DMS 273 treated with DMSO at 0.1 percent for 48 hours (cell line): Measurements from ENCODE around the gene PLEKHG5.

Source experiments
- DNase-seq: peaks from one replicate; lab custom pipeline; 2025; lab: John Stamatoyannopoulos, UW

Gene PLEKHG5

DNA sequence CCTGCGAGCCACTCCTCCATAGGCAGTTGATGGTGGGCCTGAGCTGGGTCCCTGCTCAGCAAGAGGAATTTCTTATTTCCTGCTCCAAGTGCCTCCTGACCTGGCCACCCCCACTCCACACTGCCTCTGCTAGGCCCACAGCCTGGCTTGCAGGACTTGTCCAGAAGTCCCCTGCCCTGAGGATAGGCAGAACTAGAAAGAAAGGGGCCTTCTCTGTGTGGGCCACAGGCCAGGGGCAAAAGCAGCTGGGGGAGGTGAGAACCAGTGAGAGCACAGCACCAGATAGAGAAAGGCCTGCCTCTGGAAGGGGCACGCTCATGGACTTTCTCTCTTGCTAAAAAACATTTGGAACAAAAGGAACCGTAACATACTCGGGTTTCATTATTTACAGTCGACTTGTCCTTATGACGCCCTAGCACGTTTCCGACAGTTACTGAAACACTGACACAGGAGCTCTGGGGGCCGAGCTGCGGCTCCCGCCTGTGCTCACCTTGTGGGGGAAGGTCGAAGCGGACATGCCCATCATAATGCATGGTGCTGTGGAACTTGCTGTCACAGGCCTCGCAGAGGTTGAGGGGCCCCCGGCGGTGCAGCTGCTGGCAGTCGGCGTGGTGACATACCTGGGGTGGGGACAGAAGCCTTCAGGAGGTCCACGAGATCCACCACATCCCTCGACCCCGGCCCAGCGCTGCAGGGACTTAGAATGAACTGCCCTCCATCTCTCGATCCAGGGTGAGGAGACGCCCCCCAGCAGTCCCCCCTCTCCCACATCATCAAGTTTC lies 14.2 kb downstream of the PLEKHG5 start:
- DNase-seq: no peak

DNA sequence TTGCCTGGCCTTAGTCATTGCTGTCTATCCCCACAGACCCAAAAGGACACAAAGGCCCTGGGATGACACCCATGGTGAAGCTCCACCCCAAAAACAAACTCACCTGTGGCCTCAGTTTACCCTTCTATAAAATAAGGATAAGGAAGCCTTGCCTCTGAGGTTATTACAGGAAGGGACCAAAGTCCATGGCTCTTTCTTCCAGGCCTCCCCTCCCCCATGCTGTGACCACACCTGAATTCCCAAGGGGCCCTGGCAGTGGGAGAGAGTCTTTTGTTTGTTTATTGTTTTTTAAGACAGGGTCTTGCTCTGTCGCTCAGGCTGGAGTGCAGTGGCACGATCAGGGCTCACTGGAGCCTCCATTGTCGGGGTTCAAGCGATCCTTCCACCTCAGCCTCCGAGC lies 15.0 kb downstream of the PLEKHG5 start:
- DNase-seq: no peak

DNA sequence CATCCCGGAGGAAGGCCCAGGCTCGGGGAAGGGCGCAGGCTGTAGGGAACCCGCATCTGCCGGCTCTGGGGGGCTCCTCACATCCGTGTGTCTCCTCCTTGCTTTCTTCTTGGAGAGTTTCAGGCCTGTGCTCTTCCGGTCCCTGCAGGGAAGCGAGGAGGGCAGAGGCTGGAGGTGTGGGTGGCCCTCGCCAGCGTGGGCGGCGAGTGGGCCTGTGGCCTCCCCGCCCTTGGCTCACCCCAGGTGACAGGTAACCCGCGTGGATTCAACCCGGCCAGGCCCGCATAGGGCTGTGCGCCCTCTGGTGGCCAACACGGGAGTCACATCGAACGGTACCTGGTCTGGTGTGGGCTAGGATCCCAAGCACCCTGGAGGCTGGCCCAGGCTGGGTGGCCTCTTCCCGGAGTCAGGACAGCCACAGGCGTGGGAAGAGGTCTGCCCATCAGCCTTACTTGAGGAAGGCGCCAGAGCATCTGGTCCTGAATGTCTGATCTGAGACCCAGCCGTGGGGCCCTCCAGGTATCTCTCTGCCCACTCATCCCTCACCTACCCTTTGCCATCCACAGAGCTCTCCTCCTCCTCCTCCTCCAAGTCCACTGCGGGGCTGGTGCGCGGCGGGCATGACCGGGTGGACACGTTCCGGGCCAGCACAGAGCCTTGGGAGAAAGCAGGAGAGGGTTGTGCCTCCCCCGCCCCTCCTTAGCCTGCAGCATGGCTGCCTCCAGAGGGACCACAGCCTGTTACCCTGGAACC lies 15.9 kb downstream of the PLEKHG5 start:
- DNase-seq: no peak

DNA sequence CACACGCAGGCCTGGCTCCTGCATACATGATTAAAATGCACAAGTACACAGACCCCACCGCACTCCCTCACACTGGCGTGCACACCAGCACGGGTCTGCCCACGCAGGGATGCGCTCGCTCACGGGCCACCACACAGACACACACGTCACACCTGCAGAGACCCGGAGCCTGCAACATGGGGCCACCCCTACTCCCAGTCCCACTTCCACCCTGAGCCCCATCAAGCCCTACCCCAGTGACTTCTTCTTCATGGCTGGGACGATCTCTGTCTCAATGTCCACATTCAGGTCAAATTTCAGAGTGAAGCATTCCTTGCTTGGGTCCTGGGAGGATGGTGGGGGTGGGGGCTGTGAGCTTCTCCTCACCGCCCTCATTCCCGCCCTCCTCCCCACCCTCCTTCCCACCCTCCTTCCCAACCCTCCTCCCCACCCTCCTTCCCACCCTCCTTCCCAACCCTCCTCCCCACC lies 16.6 kb downstream of the PLEKHG5 start:
- DNase-seq: no peak

DNA sequence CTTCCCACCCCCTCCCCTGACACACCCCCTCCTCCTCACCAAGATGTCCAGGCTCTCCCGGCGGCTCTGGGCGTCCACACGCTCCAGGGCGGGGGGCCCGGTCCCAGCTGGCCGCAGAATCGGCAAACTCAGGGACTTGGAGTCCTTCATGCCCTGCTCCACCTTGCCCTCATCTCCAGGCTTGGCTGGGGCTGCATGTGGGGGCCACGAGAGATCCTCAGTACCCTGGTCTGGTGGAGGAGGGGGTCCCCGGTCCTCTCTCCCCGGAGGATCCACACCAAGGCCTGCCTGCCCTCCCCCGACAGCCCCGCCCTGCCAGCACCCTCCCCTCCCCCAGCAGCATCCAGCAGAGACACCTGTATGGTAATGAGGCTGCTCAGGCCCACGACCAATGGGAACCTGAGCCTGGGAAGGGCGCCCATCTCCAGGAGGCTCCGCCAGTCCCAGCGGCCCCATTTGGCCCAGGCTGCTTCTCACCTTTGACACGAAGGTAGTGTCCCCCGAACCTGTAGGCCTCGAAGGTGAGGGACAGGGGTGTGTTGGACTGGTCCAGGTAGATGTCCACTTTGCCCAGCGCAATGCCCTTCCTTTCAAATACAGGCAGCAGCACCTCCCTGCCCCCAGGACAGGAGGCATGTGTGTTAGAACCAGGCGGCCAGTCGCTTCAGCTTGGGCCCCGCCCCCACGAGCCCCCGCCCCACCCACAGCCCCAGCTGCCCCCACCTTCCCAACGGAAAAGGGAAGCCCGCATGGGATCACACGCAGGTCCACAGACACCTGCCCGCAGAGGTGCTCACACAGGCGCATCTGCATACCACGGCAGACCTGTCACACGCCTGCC lies 17.3 kb downstream of the PLEKHG5 start:
- no peak for DNase-seq

DNA sequence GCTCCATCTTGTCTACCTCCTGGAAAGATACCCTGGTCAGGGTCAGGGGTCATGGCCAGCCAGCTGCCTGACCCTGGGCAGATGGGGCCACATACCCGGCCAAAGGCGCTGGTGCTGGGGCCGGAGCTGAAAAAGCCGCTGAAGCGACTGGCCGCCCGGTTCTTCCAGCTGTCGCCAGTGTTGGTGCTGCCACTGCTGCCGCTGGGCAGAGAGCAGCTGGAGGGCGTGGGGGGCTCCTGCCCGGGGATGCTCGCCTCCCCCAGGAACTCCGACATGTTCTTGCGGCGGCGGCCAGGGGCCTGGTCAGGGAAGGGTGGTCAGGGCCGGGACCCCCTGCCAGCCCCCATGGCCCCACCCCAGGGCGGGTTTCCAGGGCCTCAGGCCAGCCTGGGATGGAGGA lies 18.3 kb downstream of the PLEKHG5 start:
- no peak for DNase-seq

DNA sequence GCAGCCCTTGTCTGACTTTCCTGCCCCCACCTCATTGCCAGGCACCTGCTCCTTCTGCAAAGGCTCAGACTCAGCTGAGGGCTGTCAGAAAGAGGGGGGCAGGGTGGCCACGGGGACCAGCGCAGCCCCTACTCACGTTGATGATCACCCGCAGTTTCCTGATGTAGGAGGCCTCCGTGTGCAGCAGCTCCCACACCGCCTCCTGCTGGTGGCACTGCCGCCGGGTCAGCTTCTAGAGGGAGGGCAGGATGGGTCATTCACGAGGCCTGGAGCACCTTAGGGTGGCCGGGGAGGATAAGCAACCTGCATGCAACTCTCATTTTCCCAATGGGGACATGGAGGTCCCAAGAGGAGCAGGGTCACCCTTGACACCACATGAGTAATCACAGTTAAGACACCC lies 19.1 kb downstream of the PLEKHG5 start:
- no peak for DNase-seq

DNA sequence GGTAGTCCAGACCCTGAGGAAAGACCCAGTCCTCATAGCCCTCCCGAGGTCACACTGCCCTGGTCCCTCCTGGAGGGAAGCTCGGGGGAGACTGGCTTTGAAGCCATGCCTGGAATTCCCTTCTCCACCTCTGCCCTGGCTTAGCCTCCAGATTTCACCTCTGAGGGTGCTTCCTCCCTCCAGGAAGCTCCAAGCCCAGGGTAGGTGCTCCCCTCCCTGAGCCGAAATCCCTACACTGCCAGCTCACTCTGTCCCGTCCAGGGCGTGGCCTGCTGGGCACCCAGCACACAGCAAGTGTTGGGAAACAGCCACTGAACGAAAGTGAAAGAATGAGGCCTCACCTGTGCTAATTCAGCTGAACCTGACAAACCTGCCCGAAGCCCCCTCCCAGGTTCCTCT lies 19.5 kb downstream of the PLEKHG5 start:
- no peak for DNase-seq

DNA sequence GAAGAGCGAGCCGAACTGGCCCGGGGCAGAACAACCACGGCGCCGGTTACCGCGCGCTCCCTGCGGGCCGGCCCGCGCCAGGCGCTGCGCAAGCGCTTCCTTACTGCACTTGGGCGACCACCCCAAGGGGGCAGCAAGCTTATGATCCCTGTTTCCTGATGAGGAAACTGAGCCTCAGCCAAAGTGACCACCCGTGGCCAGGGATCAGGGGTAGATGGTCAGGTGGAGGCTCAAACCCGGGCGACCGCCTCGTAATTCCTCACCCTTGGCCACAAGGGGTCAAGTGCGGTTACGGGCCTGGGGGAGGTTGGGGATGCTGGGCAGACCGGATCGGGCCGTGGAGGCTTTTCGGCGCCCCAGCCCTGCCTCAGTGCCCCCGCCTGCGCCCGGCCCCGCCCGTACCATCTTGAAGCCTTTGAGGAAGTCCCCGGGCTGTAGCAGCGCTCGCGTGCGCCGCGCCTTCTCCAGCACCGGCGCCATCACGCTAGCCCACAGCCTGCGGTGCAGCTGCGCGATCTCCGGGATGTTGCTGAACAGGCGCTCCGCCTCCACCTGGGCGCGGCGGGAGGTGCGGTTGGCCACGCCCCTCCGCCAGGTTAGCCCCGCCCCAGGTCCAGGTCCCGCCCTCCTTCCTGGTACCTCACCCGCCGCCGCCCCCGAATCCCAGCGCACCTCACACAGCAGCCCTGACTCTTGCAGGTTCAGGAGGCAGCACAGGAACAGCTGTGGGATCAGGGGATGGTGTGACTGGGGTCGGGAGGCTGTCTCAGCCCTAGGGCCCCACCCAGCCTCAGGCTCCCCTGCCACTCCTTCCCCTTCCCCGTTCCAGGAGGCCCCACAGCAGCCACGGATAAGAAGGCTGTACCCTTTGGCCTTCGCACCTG lies 20.1 kb downstream of the PLEKHG5 start:
- no peak for DNase-seq

DNA sequence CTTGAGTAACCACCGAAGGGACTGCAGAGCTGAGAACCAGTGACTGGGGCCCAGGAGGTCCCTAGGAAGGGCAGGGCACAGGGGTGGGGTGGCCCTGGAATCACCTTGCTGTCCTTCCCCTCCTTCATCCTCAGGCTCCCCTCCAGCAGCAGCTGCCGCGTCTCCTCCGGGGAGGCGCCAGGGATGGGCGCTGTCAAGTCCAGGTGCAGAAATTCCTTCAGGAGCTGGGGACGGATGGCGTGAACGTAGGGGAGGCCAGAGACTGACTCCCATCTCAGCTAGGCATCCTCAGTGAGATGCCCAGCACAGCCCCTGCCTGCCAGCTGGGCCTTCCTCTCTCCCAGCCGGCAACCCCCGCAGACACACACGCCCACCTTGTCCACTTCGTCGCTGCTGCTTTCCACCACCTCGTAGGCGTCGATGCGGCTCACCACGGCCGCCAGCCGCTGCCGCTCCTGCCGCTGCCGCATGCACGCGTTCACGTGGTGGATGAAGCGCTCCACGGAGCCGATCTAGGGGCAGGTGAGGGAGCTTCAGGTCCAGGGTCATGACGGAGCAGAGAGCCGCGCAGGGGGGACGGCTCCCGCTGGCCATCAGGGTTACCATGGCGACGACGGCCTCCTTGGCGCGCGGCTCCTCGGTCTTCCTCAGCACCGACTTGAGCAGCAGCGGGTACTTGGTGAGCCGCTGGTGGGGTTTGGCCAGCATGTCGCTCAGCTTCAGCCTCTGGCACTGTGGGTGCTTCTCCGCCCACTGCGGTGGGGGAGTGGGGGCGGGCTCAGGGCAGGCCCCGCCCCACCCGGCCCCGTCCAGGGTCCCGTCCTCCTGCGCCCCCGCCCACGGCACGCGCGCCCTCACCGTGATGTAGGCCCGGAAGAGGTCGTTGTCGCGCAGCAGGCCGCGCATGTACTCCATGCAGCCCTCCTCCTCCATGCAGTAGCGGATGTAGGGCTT lies 21.1 kb downstream of the PLEKHG5 start:
- no peak for DNase-seq

DNA sequence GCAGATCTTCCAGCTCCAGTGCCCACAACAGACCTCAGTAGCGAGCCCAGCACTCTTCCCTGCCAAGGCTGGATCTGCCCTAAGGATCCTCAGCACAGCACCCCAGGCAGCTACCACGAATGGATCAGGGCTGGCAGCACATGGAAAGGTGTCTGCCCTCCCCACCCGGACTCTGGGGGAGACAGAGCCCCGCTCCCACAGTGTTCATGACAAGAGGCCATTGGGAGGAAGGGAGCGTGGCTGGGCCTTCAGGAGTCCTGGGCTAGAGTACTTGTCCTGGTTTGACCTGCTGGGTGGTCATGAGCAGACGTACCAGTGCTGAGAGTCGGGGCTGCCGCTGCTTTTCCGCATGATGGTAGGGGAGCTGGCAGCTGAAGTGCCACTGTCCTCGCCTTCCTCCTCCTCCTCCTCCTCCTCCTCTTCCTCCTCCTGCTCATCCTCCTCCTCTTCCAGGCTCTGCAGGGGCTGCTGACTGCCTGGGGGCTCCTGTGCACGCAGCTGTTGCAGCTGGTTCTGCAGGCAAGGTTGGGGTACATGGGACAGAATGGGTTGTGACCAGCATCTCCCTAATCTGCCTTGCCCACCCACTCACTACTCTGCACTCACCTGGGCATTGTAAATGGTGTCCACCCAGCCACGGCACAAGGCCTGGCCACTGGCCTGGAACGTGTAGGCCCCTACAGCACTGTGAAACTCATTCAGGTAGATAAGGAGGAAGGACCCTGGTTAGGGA lies 22.6 kb downstream of the PLEKHG5 start:
- DNase-seq: no peak

DNA sequence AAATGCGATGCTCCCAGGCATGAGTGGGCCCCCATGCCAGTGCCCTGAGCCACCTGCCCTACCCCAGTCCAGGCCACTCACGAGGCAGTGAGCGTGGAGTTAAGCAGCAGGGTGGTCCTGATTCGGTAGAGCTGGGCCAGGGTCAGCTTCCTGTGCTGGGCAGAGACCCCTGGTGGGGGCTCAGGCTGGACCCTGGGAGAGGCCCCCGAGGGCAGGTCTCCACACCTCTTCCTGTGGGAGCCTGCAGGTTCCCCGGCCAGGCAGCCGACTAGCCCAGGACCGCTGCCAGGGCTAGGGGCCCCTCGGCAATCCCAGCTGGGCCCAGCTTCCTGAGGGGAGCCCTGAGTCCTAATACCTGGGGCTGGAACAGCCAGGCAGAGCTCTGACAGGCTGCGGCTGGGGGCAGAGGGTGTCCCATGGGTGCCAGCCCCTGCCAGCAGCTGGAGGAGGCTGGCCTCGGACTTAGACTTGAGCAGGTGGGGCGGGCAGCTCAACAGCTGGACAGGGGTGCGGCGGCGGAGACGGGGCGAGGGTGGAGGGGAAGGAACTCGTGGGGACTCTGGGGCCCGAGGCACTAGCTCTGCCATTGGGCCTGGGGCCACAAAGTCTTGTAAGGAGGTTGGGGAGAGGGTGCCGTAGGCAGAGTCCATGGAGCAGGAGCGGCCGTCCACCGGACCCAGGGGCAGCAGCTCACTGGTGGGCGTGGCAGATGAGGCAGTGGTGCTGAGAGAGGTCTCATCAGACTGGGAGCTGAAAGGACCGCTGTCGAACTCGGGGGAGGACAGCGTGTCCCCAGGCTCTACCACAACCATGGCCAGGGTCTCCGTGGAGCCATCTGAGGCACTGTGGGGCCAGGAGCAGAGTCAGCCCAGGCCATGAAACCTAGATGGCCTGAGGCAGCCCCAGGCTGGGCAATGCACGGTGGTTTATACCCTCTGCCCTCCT lies 23.5 kb downstream of the PLEKHG5 start:
- no peak for DNase-seq

DNA sequence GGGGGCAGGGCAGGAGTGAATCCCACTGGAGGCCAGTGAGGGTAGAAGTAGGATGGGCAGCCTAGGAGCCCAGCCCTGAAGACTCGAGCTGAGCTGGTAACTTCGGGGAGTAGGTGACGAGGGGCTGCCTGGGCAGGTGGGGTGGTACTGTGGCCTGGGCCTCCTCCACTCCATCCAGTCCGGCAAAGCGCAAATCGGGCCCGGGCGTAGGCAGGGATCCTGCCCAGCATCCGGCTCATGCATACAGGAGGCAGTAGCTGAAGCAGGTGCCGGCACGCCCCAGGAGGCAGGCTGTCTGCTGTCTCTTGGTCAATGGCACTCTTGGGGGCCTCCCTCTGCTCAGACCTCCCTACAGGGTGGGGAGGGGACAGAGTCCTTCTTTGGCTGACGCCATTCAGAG lies 24.2 kb downstream of the PLEKHG5 start:
- no peak for DNase-seq

DNA sequence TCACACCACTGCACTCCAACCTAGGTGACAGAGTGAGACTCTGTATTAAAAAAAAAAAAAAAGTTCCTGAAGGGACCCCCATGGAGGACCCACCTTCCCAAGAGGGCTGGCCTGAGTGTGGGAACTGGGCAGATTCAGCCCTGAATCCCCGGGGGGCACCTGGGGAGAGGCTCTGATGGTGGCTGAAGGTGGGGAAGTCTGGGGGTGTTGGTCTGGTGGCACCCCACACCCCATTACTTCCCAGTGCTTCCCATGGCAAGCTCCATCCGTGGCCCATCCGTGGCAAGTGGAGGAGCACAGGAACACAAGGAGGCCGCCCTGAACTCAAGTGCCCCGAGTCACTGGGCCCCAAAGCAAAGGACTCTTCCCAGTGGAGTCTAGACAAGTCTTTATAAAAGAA lies 24.7 kb downstream of the PLEKHG5 start:
- DNase-seq: no peak

DNA sequence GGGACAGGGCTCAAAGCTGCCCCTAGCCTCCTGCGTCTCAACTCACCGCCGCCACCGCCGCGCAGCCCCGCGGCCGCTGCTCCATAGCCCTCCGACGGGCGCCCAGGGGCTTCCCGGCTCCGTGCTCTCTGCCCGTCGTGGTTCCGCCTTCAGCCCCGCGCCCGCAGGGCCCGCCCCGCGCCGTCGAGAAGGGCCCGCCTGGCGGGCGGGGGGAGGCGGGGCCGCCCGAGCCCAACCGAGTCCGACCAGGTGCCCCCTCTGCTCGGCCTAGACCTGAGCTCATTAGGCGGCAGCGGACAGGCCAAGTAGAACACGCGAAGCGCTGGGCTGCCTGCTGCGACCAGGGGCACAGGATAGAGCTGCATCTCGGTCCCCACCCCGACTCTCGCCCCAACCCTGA lies 25.4 kb downstream of the PLEKHG5 start, which contains the start of gene TNFRSF25:
Gene TNFRSF25 (minus strand): TSS at position 151 of the 400 bp plus-strand sequence. CDS start 66 bp downstream, at position 85.
- DNase-seq: no peak

DNA sequence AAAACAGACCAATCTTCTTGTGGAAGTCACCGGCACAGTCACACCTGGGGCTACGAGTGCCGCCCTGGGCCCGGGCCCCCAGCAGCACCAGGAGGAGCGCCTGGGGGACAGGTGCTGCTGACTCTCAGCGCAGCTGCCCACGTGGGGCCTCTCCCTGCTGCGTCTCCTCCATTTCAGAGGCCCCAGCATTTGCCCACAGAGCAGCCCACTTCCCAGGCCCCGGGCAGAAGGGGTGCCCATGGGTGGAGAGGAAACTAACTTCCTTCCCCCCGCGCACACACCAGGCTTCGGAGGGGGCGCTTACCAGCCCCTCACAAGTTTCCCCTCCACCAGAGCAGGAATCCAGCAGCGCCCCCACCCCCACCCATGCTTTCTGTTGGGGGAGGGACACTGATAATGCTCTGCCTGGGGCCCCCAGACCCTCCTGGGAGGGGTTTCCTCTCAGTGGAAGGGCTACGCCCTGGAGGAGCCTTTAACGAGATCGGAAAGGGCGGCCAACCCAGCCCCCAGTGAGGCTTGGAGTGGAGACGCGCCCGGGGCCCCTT lies 25.9 kb downstream of the PLEKHG5 start:
- no peak for DNase-seq

DNA sequence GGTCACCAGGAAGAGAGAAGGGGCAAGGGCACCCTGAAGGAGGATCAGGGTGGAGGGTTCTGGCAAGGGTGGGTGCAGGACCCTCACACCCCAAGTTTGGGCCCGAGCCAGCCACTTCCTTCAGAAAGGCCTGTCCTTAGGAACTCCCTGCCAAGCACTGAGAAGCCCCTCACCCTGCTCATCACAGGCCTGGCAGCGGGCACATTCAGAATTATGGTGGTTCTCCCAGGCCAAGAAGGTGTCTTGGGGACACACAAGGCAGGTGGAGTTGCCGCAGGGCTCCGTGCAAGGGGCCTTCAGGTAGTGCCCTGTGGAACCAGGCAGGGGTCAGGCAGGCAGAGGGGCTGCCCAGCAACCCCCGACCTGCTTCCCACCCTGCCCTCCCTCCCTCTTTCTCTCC lies 26.6 kb downstream of the PLEKHG5 start:
- no peak for DNase-seq

DNA sequence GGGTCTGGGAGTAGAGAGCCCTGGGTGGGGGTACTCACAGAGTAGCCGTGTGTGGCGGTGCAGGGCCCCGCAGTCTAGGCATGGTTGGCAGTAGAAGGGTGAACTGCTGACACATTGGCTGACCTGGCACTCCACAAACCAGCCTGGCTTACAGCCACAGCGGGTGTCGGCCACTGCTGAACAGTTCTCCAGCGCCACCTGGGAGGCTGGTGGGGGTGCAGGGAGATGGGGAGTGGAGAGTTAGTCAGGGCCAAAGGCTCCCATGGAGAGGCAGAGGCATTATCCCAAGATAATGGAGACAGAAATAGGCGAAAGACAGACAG lies 27.0 kb downstream of the PLEKHG5 start:
- no peak for DNase-seq

DNA sequence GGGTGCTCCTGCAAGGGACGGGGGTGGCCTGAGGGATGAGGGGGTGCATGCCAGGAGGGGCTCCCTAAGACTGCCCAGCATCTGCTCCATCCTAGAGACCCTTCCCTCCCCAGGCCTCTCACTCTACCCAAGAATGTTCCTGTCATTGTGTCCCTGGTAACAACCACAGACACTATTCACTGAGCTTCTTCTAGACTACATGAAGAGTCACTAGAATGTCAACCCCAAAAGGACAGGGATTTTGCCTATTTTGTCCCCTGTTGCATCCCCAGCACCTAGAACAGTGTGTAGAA lies 28.4 kb downstream of the PLEKHG5 start:
- DNase-seq: no peak
